HepG2 (cell line): ENCODE results near the gene ZDHHC24. TPM values are rescaled to one million over a fixed set of nuclear protein-coding genes. Genes with fewer than 3 reads are reported as not detected.

Experiments
- ATF1 ChIP-seq: IDR thresholded peaks from 2 replicates; pipeline ENCODE4 v1.6.1; 2016; ENCODE audit warnings: mild to moderate bottlenecking, control low read depth
- GZF1 ChIP-seq: sonication (generic); formaldehyde crosslinking; IDR thresholded peaks from 2 replicates; pipeline ENCODE4 v1.5.1; 2020; ENCODE audit warnings: mild to moderate bottlenecking, missing genetic modification reagents
- MAZ ChIP-seq, 2 experiments: sonication (generic) in 1 of 2; formaldehyde crosslinking in 1 of 2; IDR thresholded peaks; 2 replicates each; pipeline versions ENCODE4 v1.5.0 to v1.6.1; 2012 to 2020; ENCODE audit warnings: low read depth in 2 of 2, mild to moderate bottlenecking in 2 of 2, borderline replicate concordance in 1 of 2, improper control_type of control experiment in 1 of 2, low read length in 1 of 2, missing genetic modification reagents in 1 of 2, moderate library complexity in 1 of 2
- RFXANK ChIP-seq: IDR thresholded peaks from 2 replicates; pipeline ENCODE4 v1.6.1; 2016
- ZNF331 ChIP-seq: sonication (generic); formaldehyde crosslinking; IDR thresholded peaks from 2 replicates; pipeline ENCODE4 v1.4.0; 2020; ENCODE audit warnings: missing genetic modification reagents
- ZNF451 ChIP-seq: sonication (generic); formaldehyde crosslinking; IDR thresholded peaks from 2 replicates; pipeline ENCODE4 v1.5.0; 2020; ENCODE audit warnings: mild to moderate bottlenecking, missing genetic modification reagents
- ZNF891 ChIP-seq: sonication (generic); formaldehyde crosslinking; IDR thresholded peaks from 2 replicates; pipeline ENCODE4 v1.5.0; 2020; ENCODE audit warnings: mild to moderate bottlenecking, missing genetic modification reagents
- polyA plus RNA-seq, 8 experiments: library from polyadenylated mRNA; depleted of rRNA in 3 of 8; stranded (reverse) in 7 of 8; unstranded in 1 of 8; fragments of >200 nt; fragmentation: Illumina TruSeq in 4 of 8; extraction: Trizol in 4 of 8; gene quantifications; 2 replicates each; pipeline versions ENCODE4 v1.2.1 to v1.2.3, GENCODE V29; 2011 to 2016; ENCODE audit warnings: low read depth in 4 of 8, missing spikeins in 1 of 8, mixed read lengths in 1 of 8; ENCODE audit not compliant: insufficient read depth in 1 of 8
- total RNA-seq, 5 experiments: library from RNA; depleted of rRNA; stranded (reverse); fragments of >200 nt; fragmentation: Illumina TruSeq; extraction: Trizol; gene quantifications; 2 replicates each; pipeline ENCODE4 v1.2.3, GENCODE V29; 2016; ENCODE audit warnings: low read depth in 1 of 5
- TF ChIP-seq, protein P1 (sequence below): sonication (generic); formaldehyde crosslinking; IDR thresholded peaks from 2 replicates; pipeline ENCODE4 v1.4.0; 2020; ENCODE audit warnings: missing genetic modification reagents
- TF ChIP-seq, protein P2 (sequence below), 2 experiments: sonication (generic) in 1 of 2; formaldehyde crosslinking in 1 of 2; IDR thresholded peaks; 2 replicates each; pipeline versions ENCODE4 v1.5.1 to v1.6.1; 2011 to 2020; ENCODE audit warnings: borderline replicate concordance in 1 of 2, low read depth in 1 of 2, low read length in 1 of 2, mild to moderate bottlenecking in 1 of 2, missing genetic modification reagents in 1 of 2, moderate library complexity in 1 of 2
- TF ChIP-seq, protein P3 (sequence below): sonication (generic); formaldehyde crosslinking; IDR thresholded peaks from 2 replicates; pipeline ENCODE4 v1.5.0; 2020; ENCODE audit warnings: mild to moderate bottlenecking, missing genetic modification reagents, borderline replicate concordance
- TF ChIP-seq, protein P4 (sequence below): sonication (generic); formaldehyde crosslinking; IDR thresholded peaks from 2 replicates; pipeline ENCODE4 v1.8.0; 2022; ENCODE audit warnings: missing genetic modification reagents, low read depth, mild to moderate bottlenecking, borderline replicate concordance

ZDHHC24 gene
- total and polyA plus RNA-seq, 2 of the 13 experiments (the other 11 are each of a cell fraction or from before 2014, with no cell fraction given): 4.3 TPM

- 0 out of 2 replicates have a peak, but pooled peaks have one; percentile 15 for TF ChIP-seq ZNF331 (CRISPR knock-in tag)
- no peak for TF ChIP-seq GZF1 (CRISPR knock-in tag)
- no peak for TF ChIP-seq ATF1 (CRISPR knock-in tag)
- TF ChIP-seq MAZ (IDR thresholded peaks at IDR 0.05; ENCODE audit: borderline replicate concordance, low read depth, low read length): no peak
- no peak for TF ChIP-seq MAZ (CRISPR knock-in tag; IDR thresholded peaks at IDR 0.05; ENCODE audit: low read depth)
- no peak for TF ChIP-seq ZNF891 (CRISPR knock-in tag)
- TF ChIP-seq, protein P1, sequence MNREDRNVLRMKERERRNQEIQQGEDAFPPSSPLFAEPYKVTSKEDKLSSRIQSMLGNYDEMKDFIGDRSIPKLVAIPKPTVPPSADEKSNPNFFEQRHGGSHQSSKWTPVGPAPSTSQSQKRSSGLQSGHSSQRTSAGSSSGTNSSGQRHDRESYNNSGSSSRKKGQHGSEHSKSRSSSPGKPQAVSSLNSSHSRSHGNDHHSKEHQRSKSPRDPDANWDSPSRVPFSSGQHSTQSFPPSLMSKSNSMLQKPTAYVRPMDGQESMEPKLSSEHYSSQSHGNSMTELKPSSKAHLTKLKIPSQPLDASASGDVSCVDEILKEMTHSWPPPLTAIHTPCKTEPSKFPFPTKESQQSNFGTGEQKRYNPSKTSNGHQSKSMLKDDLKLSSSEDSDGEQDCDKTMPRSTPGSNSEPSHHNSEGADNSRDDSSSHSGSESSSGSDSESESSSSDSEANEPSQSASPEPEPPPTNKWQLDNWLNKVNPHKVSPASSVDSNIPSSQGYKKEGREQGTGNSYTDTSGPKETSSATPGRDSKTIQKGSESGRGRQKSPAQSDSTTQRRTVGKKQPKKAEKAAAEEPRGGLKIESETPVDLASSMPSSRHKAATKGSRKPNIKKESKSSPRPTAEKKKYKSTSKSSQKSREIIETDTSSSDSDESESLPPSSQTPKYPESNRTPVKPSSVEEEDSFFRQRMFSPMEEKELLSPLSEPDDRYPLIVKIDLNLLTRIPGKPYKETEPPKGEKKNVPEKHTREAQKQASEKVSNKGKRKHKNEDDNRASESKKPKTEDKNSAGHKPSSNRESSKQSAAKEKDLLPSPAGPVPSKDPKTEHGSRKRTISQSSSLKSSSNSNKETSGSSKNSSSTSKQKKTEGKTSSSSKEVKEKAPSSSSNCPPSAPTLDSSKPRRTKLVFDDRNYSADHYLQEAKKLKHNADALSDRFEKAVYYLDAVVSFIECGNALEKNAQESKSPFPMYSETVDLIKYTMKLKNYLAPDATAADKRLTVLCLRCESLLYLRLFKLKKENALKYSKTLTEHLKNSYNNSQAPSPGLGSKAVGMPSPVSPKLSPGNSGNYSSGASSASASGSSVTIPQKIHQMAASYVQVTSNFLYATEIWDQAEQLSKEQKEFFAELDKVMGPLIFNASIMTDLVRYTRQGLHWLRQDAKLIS (CRISPR knock-in tag): no peak
- TF ChIP-seq, protein P2, sequence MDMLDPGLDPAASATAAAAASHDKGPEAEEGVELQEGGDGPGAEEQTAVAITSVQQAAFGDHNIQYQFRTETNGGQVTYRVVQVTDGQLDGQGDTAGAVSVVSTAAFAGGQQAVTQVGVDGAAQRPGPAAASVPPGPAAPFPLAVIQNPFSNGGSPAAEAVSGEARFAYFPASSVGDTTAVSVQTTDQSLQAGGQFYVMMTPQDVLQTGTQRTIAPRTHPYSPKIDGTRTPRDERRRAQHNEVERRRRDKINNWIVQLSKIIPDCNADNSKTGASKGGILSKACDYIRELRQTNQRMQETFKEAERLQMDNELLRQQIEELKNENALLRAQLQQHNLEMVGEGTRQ (IDR thresholded peaks at IDR 0.05; ENCODE audit: low read depth, low read length): no peak
- TF ChIP-seq, protein P2 (CRISPR knock-in tag; IDR thresholded peaks at IDR 0.05; ENCODE audit: borderline replicate concordance): no peak
- TF ChIP-seq RFXANK: no peak
- TF ChIP-seq, protein P3, sequence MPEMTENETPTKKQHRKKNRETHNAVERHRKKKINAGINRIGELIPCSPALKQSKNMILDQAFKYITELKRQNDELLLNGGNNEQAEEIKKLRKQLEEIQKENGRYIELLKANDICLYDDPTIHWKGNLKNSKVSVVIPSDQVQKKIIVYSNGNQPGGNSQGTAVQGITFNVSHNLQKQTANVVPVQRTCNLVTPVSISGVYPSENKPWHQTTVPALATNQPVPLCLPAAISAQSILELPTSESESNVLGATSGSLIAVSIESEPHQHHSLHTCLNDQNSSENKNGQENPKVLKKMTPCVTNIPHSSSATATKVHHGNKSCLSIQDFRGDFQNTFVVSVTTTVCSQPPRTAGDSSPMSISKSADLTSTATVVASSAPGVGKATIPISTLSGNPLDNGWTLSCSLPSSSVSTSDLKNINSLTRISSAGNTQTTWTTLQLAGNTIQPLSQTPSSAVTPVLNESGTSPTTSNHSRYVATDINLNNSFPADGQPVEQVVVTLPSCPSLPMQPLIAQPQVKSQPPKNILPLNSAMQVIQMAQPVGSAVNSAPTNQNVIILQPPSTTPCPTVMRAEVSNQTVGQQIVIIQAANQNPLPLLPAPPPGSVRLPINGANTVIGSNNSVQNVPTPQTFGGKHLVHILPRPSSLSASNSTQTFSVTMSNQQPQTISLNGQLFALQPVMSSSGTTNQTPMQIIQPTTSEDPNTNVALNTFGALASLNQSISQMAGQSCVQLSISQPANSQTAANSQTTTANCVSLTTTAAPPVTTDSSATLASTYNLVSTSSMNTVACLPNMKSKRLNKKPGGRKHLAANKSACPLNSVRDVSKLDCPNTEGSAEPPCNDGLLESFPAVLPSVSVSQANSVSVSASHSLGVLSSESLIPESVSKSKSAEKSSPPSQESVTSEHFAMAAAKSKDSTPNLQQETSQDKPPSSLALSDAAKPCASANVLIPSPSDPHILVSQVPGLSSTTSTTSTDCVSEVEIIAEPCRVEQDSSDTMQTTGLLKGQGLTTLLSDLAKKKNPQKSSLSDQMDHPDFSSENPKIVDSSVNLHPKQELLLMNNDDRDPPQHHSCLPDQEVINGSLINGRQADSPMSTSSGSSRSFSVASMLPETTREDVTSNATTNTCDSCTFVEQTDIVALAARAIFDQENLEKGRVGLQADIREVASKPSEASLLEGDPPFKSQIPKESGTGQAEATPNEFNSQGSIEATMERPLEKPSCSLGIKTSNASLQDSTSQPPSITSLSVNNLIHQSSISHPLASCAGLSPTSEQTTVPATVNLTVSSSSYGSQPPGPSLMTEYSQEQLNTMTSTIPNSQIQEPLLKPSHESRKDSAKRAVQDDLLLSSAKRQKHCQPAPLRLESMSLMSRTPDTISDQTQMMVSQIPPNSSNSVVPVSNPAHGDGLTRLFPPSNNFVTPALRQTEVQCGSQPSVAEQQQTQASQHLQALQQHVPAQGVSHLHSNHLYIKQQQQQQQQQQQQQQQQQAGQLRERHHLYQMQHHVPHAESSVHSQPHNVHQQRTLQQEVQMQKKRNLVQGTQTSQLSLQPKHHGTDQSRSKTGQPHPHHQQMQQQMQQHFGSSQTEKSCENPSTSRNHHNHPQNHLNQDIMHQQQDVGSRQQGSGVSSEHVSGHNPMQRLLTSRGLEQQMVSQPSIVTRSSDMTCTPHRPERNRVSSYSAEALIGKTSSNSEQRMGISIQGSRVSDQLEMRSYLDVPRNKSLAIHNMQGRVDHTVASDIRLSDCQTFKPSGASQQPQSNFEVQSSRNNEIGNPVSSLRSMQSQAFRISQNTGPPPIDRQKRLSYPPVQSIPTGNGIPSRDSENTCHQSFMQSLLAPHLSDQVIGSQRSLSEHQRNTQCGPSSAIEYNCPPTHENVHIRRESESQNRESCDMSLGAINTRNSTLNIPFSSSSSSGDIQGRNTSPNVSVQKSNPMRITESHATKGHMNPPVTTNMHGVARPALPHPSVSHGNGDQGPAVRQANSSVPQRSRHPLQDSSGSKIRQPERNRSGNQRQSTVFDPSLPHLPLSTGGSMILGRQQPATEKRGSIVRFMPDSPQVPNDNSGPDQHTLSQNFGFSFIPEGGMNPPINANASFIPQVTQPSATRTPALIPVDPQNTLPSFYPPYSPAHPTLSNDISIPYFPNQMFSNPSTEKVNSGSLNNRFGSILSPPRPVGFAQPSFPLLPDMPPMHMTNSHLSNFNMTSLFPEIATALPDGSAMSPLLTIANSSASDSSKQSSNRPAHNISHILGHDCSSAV (CRISPR knock-in tag): no peak
- TF ChIP-seq ZNF451: 0 out of 2 replicates have a peak, but pooled peaks have one; percentile 38
- TF ChIP-seq, protein P4, sequence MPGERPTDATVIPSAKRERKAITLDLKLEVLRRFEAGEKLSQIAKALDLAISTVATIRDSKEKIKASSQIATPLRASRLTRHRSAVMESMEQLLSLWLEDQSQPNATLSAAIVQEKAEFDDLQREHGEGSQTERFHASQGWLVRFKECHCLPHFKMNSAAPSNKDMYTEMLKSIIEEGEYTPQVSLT (CRISPR knock-in tag): no peak
Measured at GRCh38 chr11:66579017-66579606, 33.3 kb upstream of the ZDHHC24 start (continued).
